Thoracic aorta (tissue), 2 donors: ENCODE data around the gene SHMT1. TPM values are rescaled to one million over a fixed set of nuclear protein-coding genes. Genes with fewer than 3 reads are reported as not detected.
"Not testable (repeated sequence)": the region's sequence is repeated elsewhere in the genome, so short reads cannot be mapped to it uniquely, and the experiment has no call there.

ENCODE experiments used
- ATAC-seq: fragments of 150-250 bp; one replicate; pipeline ENCODE4 v1.8.0; 2017; ENCODE audit warnings: low read depth; ENCODE audit not compliant: insufficient number of reproducible peaks, low FRiP score
- DNase-seq: peaks from one replicate; pipeline ENCODE4 v3.0.0-alpha.2; 2020; ENCODE audit warnings: low spot score
- H3K27ac ChIP-seq, 2 donors: fragments of 200-600 bp; sonication (generic); 1 replicate in 1 of 2; 2 replicates in 1 of 2; pipeline ENCODE4 v1.5.1; 2016; ENCODE audit warnings: mild to moderate bottlenecking in 2 of 2, moderate library complexity in 2 of 2
- H3K27me3 ChIP-seq: fragments of 200-600 bp; sonication (generic); replicated peaks from 2 replicates; pipeline ENCODE4 v1.6.0; 2016; ENCODE audit warnings: mild to moderate bottlenecking; ENCODE audit not compliant: insufficient read depth
- H3K36me3 ChIP-seq: fragments of 200-600 bp; sonication (generic); one replicate; pipeline ENCODE4 v1.5.1; 2016
- H3K4me1 ChIP-seq, 2 donors: fragments of 200-600 bp; sonication (generic); 1 replicate in 1 of 2; 2 replicates in 1 of 2; pipeline versions ENCODE4 v1.5.1 to v1.6.0; 2016; ENCODE audit warnings: low read depth in 2 of 2, mild to moderate bottlenecking in 1 of 2; ENCODE audit not compliant: control insufficient read depth in 1 of 2
- H3K4me3 ChIP-seq: fragments of 200-600 bp; sonication (generic); 2 replicates; pipeline ENCODE4 v1.5.1; 2016; ENCODE audit warnings: mild to moderate bottlenecking
- H3K9me3 ChIP-seq: fragments of 200-600 bp; sonication (generic); 2 replicates; pipeline ENCODE4 v1.5.1; 2016
- CTCF ChIP-seq: fragments of 200-600 bp; sonication (generic); IDR thresholded peaks from one replicate; pipeline ENCODE4 v1.5.1; 2019; ENCODE audit warnings: antibody characterized with exemption
- total RNA-seq, 2 donors: library from RNA; depleted of rRNA; stranded (reverse); fragments of >200 nt; gene quantifications; one replicate each; pipeline versions ENCODE4 v1.1.0 to v1.2.3, GENCODE V29; 2016

The SHMT1 gene
- total RNA-seq, 2 donors from 2014 or later, result 15.9 to 28.0 TPM

GRCh38 chr17:18387583-18387982, 24.2 kb upstream of the SHMT1 start:
- H3K4me3 ChIP-seq, H3K4me1 ChIP-seq, ATAC-seq, H3K9me3 ChIP-seq, DNase-seq, H3K27ac ChIP-seq, H3K36me3 ChIP-seq, H3K27me3 ChIP-seq: not testable (repeated sequence)

- H3K27me3 ChIP-seq, H3K27ac ChIP-seq, H3K4me3 ChIP-seq, H3K36me3 ChIP-seq, DNase-seq, H3K9me3 ChIP-seq, ATAC-seq, H3K4me1 ChIP-seq: not testable (repeated sequence)
These were observed 20.9 kb upstream of the SHMT1 start for GRCh38 chr17:18384271-18384670.

- H3K36me3 ChIP-seq, H3K4me1 ChIP-seq, DNase-seq, ATAC-seq, H3K9me3 ChIP-seq, H3K27ac ChIP-seq, H3K4me3 ChIP-seq, H3K27me3 ChIP-seq: not testable (repeated sequence)
These were observed 19.7 kb upstream of the SHMT1 start for GRCh38 chr17:18383079-18383481.

DNA sequence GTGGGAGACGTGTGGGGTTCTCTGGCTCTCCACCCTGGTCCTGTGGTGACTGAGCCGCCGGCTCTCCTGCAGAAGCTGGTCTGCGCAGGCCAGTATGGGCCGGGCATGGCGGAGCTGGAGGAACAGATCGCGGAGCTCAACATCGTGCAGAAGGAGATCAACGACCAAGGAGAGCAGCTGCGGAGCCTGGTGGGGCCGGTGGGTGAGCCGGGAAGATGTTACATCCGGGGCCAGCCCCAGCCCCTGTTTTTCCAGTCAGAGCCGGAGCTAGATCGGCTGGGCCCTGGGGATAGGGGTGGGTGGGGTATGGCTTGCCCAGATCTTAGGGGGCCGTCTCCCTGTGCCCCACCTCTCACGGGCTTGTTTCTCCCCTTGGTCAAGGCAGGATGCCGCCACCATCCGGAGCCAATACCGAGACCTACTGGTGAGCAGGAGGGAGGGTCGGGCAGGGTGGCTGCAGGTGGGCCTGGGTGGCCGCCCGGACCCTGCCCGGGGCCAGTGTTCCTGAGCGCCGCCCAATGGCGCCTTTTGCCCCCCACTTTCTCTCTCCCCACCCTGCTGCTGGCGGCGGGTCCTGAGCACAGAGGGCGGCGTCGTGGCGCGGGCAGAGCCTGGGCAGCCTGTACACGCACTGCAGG, 19.2 kb upstream of the SHMT1 start:
- ATAC-seq (no peak), DNase-seq (no peak)
- H3K4me3 ChIP-seq, result no peak overlapping the region
- H3K36me3 ChIP-seq, result no peaks in the 10 kb centered on the region
- no peaks in the 10 kb centered on the region for H3K27me3 ChIP-seq
- no peaks in the 10 kb centered on the region for H3K9me3 ChIP-seq
- TF ChIP-seq CTCF, result no peak
- no peaks in the 10 kb centered on the region for H3K4me1 ChIP-seq
- no peak overlapping the region for H3K27ac ChIP-seq

GRCh38 chr17:18381953-18382245, 18.5 kb upstream of the SHMT1 start:
- ATAC-seq (no peak), DNase-seq (no peak)
- Histone ChIP-seq H3K27ac (no peak overlapping the region), H3K36me3 (no peaks in the 10 kb centered on the region), H3K4me3 (no peak overlapping the region), H3K9me3 (no peaks in the 10 kb centered on the region), H3K4me1 (no peaks in the 10 kb centered on the region), H3K27me3 (no peaks in the 10 kb centered on the region)
- no peak for TF ChIP-seq CTCF

GRCh38 chr17:18381158-18381952, 18.0 kb upstream of the SHMT1 start:
- no peak for DNase-seq
- TF ChIP-seq CTCF, result no peak

More at GRCh38 chr17:18381158-18381952, 18.0 kb upstream of the SHMT1 start:
- no peak for ATAC-seq
- no peaks in the 10 kb centered on the region for H3K36me3 ChIP-seq
- H3K9me3 ChIP-seq, result no peaks in the 10 kb centered on the region
- H3K27me3 ChIP-seq, result no peaks in the 10 kb centered on the region
- no peaks in the 10 kb centered on the region for H3K4me1 ChIP-seq
- H3K4me3 ChIP-seq, result no peak overlapping the region
- no peak overlapping the region for H3K27ac ChIP-seq
